GM19043 (cell line): ENCODE measurements around the gene CLDN25.
"Not testable (repeated sequence)": the region's sequence is repeated elsewhere in the genome, so short reads cannot be mapped to it uniquely, and the experiment has no call there.

Experiments
- ATAC-seq: cut with Tn5 transposase; IDR thresholded peaks from one replicate; pipeline ENCODE4 v1.9.1; 2021; ENCODE audit warnings: low read depth; ENCODE audit not compliant: unreplicated experiment

Gene CLDN25

GRCh38 chr11:113779496-113779895 lies at the start of gene CLDN25:
Gene CLDN25 (plus strand): TSS chr11:113779796. CDS start chr11:113779796, 0 bp downstream.
- ATAC-seq = no peak

GRCh38 chr11:113730887-113731726 lies 48.5 kb upstream of the CLDN25 start:
- ATAC-seq = no peak

- ATAC-seq = no peak
These were observed 47.5 kb upstream of the CLDN25 start for GRCh38 chr11:113732092-113732491.

- no peak for ATAC-seq
These were observed 43.3 kb upstream of the CLDN25 start for GRCh38 chr11:113736323-113736722.

GRCh38 chr11:113752932-113753331 lies 26.7 kb upstream of the CLDN25 start:
- no peak for ATAC-seq

GRCh38 chr11:113760241-113760640 lies 19.4 kb upstream of the CLDN25 start:
- no peak for ATAC-seq

- not testable (repeated sequence) for ATAC-seq
These were observed 16.6 kb upstream of the CLDN25 start for GRCh38 chr11:113763040-113763439.

GRCh38 chr11:113764527-113765219 lies 14.9 kb upstream of the CLDN25 start:
- no peak for ATAC-seq

- no peak for ATAC-seq
These were observed 7.6 kb upstream of the CLDN25 start for GRCh38 chr11:113771964-113772363.

- ATAC-seq = peak; percentile 1
These were observed 6.5 kb upstream of the CLDN25 start for GRCh38 chr11:113773092-113773415.

GRCh38 chr11:113773416-113774173 lies 6.0 kb upstream of the CLDN25 start, which contains the start of gene ZW10:
Gene ZW10 (minus strand): TSS chr11:113773692. CDS start chr11:113773666, 26 bp downstream.
- ATAC-seq = peak; percentile 95

GRCh38 chr11:113774174-113774503 lies 5.5 kb upstream of the CLDN25 start:
- no peak for ATAC-seq

- no peak for ATAC-seq
These were observed 1.3 kb upstream of the CLDN25 start for GRCh38 chr11:113778111-113778910.

GRCh38 chr11:113781682-113782081 lies 2.1 kb downstream of the CLDN25 start:
- no peak for ATAC-seq

GRCh38 chr11:113782134-113782533 lies 2.5 kb downstream of the CLDN25 start:
- ATAC-seq = no peak

- not testable (repeated sequence) for ATAC-seq
These were observed 9.4 kb downstream of the CLDN25 start for GRCh38 chr11:113789016-113789415.

- no peak for ATAC-seq
These were observed 10.2 kb downstream of the CLDN25 start for GRCh38 chr11:113789675-113790320.

GRCh38 chr11:113796663-113797259 lies 17.2 kb downstream of the CLDN25 start:
- peak; percentile 70 for ATAC-seq

GRCh38 chr11:113802621-113803020 lies 23.0 kb downstream of the CLDN25 start:
- ATAC-seq = no peak

- ATAC-seq = no peak
These were observed 26.0 kb downstream of the CLDN25 start for GRCh38 chr11:113805640-113806039.
